Astrocyte (in vitro differentiated cells and primary cell): ENCODE data around the gene SH3BGRL2.

ENCODE experiments used
- EZH2 ChIP-seq: IDR thresholded peaks from 2 replicates; pipeline ENCODE4 v1.6.1; 2012; ENCODE audit warnings: mild to moderate bottlenecking, low read length, inconsistent platforms; ENCODE audit not compliant: insufficient read depth
- TF ChIP-seq, protein P1 (sequence below): IDR thresholded peaks from 2 replicates; pipeline ENCODE4 v1.5.1; 2011; ENCODE audit warnings: low read depth, mild to moderate bottlenecking, inconsistent platforms, low read length, moderate library complexity; ENCODE audit not compliant: insufficient read depth

GRCh38 chr6:79605968-79606764 is 25.0 kb upstream of the SH3BGRL2 start:
- TF ChIP-seq, protein P1, sequence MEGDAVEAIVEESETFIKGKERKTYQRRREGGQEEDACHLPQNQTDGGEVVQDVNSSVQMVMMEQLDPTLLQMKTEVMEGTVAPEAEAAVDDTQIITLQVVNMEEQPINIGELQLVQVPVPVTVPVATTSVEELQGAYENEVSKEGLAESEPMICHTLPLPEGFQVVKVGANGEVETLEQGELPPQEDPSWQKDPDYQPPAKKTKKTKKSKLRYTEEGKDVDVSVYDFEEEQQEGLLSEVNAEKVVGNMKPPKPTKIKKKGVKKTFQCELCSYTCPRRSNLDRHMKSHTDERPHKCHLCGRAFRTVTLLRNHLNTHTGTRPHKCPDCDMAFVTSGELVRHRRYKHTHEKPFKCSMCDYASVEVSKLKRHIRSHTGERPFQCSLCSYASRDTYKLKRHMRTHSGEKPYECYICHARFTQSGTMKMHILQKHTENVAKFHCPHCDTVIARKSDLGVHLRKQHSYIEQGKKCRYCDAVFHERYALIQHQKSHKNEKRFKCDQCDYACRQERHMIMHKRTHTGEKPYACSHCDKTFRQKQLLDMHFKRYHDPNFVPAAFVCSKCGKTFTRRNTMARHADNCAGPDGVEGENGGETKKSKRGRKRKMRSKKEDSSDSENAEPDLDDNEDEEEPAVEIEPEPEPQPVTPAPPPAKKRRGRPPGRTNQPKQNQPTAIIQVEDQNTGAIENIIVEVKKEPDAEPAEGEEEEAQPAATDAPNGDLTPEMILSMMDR: no peak
- TF ChIP-seq EZH2: no peak
